DND-41 (cell line): Measurements from ENCODE around the gene ACSL3.

Experiments used
- CTCF ChIP-seq: IDR thresholded peaks from 2 replicates; pipeline ENCODE4 v1.5.1; 2012; ENCODE audit warnings: borderline replicate concordance, low read length, moderate library complexity, mild to moderate bottlenecking; ENCODE audit not compliant: poor library complexity, severe bottlenecking; ENCODE audit errors: extremely low read depth
- EZH2 ChIP-seq: IDR thresholded peaks from 3 replicates; pipeline ENCODE4 v1.6.1; 2012; ENCODE audit warnings: borderline replicate concordance, low read depth, mild to moderate bottlenecking, moderate library complexity, low read length, inconsistent platforms; ENCODE audit not compliant: severe bottlenecking

GRCh38 chr2:222989431-222989830 is 128.6 kb downstream of the ACSL3 start:
- TF ChIP-seq EZH2 = no peak
- TF ChIP-seq CTCF = no peak
